GM18870 (cell line): ENCODE results near the gene RAD9A.
A peak's percentile ranks its signal among the peaks of the same experiment; 100 is the strongest.

Experiments used
- ATAC-seq: cut with Tn5 transposase; IDR thresholded peaks from one replicate; pipeline ENCODE4 v1.9.1; 2021; ENCODE audit warnings: moderate library complexity; ENCODE audit not compliant: unreplicated experiment

RAD9A gene

DNA sequence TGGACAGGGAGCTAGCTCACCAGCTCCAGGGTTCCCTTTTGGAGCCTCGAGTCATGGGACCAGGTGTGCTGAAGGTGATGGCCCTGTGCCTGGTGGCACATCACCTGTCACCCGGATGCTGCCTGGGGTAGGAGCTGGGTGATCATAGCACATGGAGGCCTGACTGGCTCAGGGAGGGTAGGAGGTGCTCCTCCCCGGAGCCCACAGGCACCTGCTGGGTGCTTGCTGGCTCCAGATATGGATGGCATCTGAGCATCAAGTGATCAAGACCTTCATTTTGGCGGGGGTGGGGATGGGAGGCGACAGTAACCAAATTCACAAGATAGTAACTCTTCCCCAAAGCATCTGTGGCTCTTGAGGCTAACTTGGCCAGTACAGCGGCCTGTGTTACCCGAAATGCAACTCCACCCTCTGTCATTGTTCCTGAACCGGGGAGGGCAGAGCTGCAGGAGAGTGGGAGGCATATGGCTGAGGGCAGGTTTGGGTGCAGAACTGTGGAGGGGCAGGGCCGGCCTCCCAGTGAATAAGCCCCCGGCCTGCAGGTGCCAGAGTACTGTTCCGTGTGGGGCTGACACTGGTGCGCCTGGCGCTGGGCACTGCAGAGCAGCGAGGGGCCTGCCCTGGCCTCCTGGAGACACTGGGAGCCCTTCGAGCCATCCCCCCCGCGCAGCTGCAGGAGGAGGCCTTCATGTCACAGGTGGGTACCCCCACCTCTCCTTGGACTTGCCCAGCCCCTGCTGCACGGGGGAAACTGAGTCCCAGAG is 16.8 kb downstream of the RAD9A start:
- no peak for ATAC-seq

DNA sequence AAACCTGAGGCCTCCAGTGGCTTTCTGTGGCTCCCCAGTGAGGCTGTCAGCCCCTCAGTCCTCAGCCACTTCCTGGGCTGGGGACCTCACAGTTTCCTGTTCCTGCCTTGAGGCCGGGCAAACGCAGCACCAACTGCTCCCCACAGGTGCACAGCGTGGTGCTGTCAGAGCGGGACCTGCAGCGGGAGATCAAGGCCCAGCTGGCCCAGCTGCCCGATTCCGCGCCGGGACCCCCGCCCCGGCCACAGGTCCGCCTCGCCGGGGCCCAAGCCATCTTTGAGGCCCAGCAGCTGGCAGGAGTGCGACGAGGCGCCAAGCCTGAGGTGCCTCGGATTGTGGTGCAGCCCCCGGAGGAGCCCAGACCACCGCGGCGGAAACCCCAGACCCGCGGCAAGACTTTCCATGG is 17.5 kb downstream of the RAD9A start:
- ATAC-seq: no peak

DNA sequence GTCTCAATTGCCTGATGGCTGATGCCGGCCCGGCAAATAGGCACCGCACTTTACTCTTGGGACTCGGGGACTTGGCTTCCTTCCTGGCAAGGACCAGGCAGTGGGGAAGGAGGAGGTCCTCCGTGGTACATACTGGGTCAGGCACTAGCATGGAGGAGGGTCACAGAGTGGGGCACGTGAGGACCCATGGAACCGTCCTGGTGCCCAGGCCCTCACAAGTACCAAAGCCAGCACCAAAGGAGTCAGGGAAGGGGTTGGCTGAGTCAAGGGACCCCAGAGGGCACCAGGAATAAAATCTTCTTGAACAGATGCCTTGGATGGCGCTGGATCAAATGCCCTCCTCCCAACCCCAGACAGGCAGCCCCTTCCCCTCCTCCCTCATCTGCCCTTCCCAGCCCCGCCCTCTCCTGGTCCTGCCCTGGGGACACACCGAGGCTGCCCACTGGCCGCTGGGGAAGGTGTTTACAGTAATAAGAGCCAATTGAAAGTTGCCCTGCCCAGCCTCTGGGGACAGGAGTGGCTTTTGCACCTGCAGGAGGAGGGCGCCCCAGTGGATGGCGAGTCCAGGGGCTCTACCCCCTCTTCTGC is 18.1 kb downstream of the RAD9A start:
- no peak for ATAC-seq

DNA sequence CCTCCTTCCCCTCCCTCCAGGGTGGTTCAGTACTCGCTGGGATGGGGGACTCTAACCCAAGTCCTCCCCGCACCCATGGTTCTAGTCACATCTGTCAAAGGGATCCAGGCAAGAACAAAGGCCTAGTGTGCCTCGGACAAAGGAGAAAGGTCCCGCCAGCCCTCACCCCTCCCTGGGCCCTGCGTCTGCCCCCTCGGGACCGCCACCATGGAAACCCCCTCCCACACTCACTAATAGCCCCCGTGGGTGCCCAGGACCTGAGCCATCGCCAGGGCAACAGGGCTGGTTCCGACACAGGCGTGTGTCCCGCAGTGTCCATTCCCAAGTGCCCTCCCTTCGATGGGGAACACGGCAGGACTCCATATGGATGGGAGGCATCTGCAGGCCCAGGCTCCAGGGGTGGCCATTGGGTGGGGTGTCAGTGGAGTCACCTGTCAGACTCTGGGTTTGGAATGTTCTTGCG is 18.6 kb downstream of the RAD9A start:
- ATAC-seq: no peak

DNA sequence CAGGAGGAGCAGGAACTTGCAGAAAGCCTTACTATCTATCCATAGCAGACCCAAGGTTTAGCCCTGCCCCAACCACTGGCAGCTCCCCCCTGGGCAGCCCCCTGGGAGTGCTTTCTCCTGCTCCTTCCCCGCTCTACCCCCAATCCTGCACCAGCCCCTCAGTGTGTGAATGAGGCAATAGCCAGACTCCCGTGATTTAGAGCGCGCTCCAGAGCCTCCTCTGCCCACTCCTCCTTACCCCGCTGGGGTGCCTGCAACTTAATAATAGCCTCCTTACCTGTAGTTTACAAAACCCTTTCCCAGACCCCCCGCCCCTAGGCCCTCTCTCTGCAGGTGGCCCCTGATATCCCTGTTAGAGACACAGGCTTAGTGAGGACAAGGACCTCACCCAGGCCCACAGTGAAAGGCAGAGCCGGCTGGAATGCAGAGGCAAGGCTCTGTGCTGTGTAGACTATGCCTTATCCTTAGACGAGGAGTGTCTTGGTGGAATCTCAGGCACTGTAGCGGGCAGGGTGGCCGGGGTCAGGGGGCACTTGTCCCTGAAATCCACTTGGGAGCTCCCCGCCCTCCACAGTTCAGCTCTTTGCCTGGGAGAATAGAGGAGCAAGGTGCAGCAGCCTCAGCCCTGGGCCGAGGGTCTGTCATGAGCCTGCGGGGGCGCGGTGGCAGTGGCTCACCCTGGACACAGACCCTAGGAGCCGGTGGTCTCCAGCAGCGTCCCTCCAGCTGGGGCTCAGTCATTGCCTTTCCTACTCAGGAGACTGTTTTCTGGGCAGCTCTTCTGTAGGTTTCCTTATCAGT is 19.4 kb downstream of the RAD9A start:
- ATAC-seq: no peak

DNA sequence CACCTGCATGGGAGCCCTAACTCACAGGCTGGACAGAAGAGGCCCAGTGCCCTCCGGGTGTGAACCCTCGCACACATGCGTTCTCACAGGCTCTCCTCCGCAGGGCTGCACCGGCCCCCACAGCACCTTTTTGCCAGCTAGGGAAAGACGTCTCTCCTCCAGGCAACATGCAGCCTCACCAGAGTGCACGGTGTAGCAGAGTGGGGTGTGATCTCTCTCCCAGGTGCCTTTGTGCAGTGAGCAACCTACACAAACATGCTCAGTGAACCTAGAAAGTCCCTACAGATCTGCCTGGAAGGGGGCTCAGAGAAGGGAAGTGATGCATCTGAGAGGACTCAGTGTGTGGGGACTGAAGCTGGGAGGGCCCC is 20.0 kb downstream of the RAD9A start:
- no peak for ATAC-seq

DNA sequence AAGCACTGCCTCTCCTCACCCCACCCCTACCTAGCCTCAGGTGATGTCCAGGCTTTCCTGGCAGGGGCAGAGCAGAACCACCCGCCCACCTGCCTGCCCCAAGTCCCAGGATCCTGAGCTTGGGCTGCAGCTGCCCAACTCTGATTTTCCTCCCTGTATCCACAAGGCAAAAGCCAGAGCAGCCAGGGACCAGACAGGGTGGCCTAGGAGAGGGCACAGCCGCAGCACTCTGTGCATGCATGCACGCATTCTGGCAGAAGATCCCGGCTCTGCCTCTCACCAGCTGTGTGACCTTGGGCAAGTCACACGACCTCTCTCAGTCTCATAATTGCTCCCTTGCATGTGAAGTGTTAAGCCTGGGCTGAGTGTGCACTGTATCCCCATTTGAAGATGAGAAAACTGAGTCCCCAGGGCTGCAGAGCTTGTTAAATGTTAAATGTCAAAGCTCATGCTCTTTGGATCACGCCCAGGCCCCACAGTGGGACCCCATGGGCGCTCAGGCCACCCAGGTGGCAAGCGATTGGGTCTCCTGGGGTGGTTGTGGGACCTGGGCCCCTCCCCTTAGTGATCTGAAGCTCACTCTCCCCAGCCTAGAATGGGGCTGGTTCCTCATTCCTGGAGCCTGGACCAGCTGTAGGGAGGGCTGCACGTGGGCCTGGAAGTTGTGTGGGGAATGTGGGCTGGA is 20.9 kb downstream of the RAD9A start:
- ATAC-seq: no peak

DNA sequence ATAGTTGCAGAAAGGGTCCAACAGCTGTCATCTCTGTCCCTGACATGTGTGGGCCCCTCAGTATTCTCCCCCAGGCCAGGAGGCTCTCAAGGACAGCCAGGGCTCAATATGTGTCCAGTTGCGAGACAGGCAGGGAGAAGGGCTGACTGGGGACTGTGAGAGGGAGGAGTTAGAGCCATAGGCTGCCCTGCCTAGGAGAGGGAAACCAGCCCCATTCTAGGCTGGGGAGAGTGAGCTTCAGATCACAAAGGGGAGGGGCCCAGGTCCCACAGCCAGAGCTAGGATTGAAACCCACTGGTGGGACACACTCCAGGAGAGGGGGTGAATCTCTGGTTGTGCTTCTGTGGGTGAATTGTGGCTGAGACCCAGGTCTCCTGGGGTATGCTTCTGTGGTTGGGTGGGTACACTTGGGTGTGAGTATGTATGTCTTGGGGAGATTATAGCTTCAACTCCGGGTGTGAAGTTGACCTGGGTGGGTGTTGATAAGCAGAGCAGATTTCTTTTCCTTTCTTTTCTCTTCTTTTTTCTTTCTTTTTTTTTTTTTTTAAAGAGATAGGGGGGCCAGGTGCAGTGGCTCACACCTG is 21.6 kb downstream of the RAD9A start:
- ATAC-seq: no peak

DNA sequence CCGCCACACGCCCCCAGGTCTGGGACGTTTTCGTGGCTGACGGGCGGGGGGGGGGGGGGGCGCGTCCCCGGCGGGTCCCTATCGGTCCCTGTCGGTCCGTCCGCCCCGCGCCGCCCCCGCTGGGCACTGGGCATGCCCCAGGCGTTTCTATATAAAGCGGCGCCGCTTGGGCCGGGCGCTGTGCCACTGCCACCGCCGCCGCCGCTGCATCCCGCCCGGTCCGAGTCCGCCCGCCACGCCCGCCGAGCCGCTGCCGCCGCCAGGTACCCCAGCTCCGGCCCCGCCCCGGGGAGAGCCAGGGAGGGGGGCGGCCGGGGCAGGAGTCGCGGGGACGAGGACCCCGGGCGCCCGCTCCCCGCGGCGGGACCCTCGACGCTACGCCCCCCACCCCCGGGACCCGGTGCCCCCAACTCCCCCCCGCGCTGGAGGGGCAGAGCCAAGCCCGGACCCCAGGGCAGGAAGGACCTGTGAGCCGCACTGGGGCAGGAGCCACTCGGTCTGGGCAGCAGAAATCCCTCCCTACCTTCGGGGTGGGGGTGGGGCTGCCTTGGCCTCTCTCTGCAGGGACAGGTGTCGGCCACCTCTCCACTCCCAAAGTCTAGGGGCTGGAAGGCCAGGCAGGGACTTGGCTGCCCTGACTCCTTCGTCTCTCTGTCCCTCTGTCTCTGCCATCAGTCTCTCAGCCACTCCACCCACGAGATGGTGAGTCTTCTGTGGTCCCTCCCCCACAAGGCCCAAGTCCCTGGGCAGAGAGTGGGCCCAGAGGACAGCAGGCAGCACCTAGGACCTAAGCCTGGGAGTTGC is 23.9 kb downstream of the RAD9A start, which contains the start of gene CARNS1:
Gene CARNS1 (plus strand): TSS at position 178 of the 804 bp plus-strand sequence. CDS start 522 bp downstream, at position 700.
- ATAC-seq: no peak

DNA sequence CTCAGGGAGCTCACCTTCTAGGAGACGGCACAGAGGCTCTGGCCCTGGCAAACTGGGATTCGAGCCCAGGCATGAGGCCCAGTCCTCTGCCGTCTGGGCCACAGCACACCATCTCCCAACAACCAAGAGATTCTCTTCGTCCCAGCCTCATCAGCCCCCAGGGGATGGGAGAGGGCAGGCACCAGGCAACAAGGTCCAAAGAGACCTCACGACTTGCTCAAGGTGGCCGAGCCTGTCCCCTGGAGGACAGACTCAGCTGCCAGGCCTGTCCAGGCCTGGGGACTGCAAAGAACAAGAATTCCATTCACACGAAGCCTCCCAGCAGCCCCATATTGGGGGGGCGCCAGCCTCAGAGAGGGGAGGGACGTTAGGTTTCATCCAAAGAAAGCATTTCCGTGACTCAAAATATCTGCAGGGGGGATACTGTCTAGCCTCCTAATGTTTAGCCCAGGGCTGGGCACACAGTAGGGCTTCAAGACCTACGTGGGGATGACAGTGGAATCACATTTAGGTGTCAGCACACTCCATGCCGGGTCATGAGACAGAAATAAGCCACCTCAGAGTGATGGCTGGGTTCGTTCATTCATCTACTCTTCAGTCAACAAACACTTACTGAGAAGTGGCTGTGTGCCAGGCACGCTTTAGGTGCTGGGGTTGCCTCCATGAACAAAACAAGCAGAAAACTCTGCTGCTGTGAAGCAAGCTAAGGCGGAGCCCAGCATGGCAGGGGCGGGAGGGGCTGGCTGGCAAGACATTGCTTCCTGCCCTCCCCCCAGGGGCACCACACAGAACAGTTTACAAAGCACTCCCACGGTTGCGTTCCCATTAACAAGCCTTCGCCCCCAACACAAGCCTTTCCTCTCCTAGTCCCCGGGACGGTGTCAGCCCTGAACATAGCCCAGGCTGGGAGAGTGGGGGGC is 24.9 kb downstream of the RAD9A start:
- no peak for ATAC-seq

DNA sequence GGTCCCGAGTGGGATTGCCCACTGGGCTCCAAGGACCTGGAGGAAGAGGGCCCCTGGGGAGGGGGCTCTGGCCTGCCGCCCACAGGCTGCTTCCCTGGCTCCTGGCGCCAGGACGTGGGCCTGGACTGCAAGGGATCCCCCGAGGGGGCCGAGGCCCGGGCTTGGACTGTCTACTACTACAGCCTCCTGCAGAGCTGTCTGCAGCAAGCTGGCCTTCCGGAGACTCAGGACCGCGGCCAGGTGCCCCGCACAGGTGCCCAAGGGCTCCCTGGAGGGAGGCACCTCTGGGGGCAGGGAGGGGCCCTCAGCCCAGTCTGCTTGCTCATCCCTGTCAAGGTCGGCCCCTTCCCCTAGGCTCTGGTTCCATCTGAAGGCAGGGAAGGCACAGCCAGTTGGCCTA is 25.6 kb downstream of the RAD9A start:
- no peak for ATAC-seq

DNA sequence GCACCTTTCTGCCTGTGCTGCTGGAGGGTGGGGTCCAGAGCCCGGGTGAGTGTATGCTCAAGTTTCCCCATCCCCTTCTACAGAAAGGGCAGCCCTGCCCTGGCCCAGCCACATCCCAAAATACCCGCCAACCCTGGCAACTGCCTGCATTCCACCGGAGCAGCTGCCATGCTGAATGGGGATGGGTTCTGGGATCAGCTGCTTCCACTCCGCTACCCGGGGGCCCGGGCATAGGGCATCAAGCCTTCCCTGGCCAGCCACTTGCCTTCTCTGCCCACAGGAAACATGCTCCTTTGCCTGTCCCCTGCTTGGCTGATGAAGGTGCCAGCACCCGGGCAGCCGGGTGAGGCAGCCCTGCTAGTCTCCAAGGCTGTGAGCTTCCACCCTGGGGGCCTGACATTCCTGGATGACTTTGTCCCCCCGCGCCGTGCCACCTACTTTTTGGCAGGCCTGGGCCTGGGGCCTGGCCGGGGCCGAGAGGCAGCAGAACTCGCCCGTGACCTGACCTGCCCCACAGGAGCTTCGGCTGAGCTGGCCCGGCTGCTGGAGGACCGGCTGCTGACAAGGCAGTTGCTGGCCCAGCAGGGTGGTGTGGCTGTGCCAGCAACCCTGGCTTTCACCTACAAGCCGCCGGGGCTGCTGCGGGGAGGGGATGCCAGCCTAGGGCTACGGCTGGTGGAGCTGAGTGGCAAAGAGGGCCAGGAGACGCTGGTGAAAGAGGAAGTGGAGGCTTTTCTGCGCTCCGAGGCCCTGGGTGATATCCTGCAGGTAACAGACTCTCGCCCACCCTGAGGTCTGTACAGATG is 26.9 kb downstream of the RAD9A start:
- ATAC-seq: no peak

DNA sequence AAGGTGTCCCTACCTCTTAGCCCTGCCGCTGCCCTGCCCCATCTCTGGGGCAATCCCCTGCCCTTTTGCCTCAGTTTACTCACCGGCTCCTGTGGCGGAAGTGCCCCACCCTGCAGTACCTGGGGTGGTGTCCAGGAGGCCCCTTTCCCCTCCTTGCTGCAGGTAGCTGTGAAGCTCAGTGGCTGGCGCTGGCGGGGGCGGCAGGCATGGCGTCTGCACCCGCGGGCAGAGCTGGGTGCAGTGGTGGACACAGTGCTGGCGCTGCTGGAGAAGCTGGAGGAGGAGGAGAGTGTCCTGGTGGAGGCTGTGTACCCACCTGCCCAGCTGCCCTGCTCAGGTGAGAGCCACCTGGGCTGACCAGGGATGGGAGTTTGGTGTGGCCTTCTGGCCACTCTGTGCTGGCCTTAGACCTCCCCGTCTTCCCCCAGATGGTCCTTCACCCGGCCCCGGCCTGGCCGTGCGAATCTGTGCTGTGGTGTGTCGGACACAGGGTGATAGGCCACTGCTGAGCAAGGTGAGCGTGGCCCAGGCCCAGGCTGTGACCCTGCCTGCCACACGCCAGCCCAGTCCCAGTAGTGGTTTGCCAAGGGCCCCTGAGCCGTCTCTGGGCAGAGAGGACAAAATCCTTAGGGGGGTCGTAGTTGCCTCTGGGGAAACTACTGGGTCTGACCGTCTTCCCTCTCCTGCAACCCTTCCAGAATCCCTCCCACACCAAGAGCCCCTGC is 27.7 kb downstream of the RAD9A start:
- ATAC-seq: no peak

DNA sequence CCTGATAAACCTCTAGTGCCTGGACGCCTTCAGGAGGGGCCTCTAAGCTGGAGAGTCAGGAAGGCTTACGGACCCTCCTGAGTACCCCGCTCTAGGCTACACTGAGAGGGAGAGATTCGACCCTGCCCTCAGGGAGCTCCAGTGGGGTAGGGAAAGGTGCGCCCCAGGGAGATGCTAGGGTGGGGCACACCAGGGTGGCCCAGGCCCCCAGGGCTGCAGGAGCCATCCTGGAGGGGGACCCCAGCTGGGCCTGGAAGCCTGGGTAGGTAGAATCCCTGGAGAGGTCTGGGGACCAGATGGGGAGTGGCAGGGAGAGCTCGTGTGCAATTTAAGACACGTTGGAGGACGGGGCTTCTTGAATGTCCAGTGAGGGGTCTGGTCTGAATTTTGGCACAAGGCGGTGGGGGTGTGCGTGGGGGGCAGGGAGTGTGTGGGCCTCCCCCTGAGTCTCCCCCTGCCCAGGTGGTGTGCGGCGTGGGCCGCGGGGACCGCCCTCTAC is 28.4 kb downstream of the RAD9A start:
- ATAC-seq: no peak

DNA sequence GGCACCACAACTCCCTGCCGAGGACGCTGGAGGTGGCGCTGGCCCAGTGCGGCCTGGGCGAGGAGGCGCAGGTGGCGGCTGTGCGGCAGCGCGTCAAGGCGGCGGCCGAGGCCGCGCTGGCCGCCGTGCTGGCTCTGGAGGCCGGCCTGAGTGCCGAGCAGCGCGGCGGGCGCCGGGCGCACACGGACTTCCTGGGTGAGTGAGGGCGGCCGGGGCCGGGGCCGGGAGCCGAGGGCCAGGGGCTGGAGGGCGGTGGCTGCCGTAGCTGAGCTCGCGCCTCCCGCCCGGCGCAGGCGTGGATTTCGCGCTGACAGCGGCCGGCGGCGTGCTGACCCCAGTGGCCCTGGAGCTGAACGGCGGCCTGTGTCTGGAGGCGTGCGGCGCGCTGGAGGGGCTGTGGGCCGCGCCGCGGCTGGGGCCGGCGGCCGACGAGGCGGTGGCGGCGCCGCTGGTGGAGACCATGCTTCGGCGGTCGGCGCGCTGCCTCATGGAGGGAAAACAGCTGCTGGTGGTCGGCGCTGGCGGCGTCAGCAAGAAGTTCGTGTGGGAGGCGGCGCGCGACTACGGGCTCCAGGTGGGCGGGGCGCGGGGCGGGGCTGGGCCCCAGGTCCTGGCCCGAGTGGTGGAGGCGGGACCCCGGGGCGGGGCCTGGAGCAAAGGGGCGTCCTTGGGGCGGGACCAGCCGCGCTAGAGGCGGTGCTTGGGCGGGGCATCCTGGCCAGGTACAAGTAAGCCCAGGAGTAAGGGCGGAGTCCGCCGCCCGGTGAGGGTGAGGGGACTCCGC is 29.1 kb downstream of the RAD9A start:
- ATAC-seq: peak; percentile 45

DNA sequence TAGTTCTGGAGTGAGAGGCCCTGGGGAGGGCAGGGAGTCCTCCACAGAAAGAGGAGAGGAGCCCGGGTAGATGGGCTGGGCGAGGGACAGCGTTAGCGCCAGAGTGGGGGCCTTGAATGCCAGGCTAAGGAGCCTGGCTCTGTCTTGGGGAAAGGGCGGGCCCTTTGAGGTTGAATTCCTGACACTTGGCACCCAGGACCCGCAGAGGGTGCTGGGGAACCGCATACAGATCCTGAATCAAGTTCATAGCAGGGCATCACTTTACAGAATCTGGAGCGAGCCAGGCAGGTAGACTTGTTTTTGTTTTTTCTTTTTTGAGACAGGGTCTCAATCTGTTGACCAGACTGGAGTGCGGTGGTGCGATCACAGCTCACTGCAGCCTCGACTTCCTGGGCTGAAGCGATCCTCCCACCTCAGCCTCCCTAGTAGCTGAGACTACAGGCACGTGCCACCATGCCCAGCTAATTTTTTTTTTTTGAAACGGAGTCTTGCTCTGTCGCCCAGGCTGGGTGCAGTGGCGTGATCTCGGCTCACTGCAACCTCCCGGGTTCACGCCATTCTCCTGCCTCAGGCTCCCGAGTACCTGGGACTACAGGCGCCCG is 29.7 kb downstream of the RAD9A start:
- ATAC-seq: peak; percentile 4
